ENCODE results near the gene SPC25. TPM values are rescaled to one million over a fixed set of nuclear protein-coding genes. Genes with fewer than 3 reads are reported as not detected.
A peak's percentile ranks its signal among the peaks of the same experiment; 100 is the strongest.

Gene SPC25
- 38.9 and 60.0 TPM in 2 replicates for total RNA-seq (ENCODE audit: low replicate concordance)

- H4K20me1 ChIP-seq (ENCODE audit: low read depth) = no peaks in the 10 kb centered on the region
- Mint-ChIP-seq H3K9me3 (no peaks in the 10 kb centered on the region), H3K36me3 (peaks cover 14% of the 10 kb centered on the region), H3K27me3 (ENCODE audit: insufficient read depth, low read depth) (peaks cover 4% of the 10 kb centered on the region), H3K4me1 (peaks cover 17% of the 10 kb centered on the region), H3K27ac (peak within 1 kb of the TSS; percentile 96), H3K4me3 (peak within 1 kb of the TSS; percentile 99)
- no peaks in the 10 kb centered on the region for H3F3A ChIP-seq (ENCODE audit: low read depth)
- peaks cover 36% of the 10 kb centered on the region for H3K79me2 ChIP-seq (ENCODE audit: low read depth)
- peak within 1 kb of the TSS; percentile 82 for H3K4me3 ChIP-seq
- peaks cover 22% of the 10 kb centered on the region for H3K27me3 ChIP-seq
- no peak within 1 kb of the TSS for H3K27ac ChIP-seq
- TF ChIP-seq CTCF (IDR thresholded peaks at IDR 0.05) (no peak), EZH2 (IDR thresholded peaks at IDR 0.05) (no peak), EZH2phosphoT487 (IDR thresholded peaks at IDR 0.05) (no peak)
- peak; percentile 97 for DNase-seq (ENCODE audit: low spot score)
- peak within 1 kb of the TSS; percentile 78 for H2AFZ ChIP-seq (replicated peaks)
- peaks cover 8% of the 10 kb centered on the region for H3K4me1 ChIP-seq
- peaks cover 5% of the 10 kb centered on the region for H3K36me3 ChIP-seq
- no peaks in the 10 kb centered on the region for H3K9me3 ChIP-seq (ENCODE audit: low read depth)
- peak within 1 kb of the TSS; percentile 95 for H3K4me2 ChIP-seq
- peak within 1 kb of the TSS; percentile 47 for H3K9ac ChIP-seq
These were observed at the start of gene SPC25 for GRCh38 chr2:168890006-168890782. SPC25 (minus strand) TSS chr2:168890430; CDS start chr2:168889519, 911 bp downstream.

GRCh38 chr2:168939918-168940317, 49.7 kb upstream of the SPC25 start:
- Mint-ChIP-seq H3K27ac (no peak overlapping the region), H3K27me3 (ENCODE audit: insufficient read depth, low read depth) (no peaks in the 10 kb centered on the region), H3K4me3 (no peak overlapping the region), H3K36me3 (no peaks in the 10 kb centered on the region), H3K9me3 (no peaks in the 10 kb centered on the region), H3K4me1 (peaks cover 2% of the 10 kb centered on the region)
- no peaks in the 10 kb centered on the region for H3K4me1 ChIP-seq
- H2AFZ ChIP-seq (replicated peaks) = no peak overlapping the region
- H3K4me3 ChIP-seq = no peak overlapping the region
- DNase-seq (ENCODE audit: low spot score) = no peak
- H3K36me3 ChIP-seq = no peaks in the 10 kb centered on the region
- H3K4me2 ChIP-seq = no peak overlapping the region
- no peaks in the 10 kb centered on the region for H4K20me1 ChIP-seq (ENCODE audit: low read depth)
- no peaks in the 10 kb centered on the region for H3K79me2 ChIP-seq (ENCODE audit: low read depth)
- no peak overlapping the region for H3K9ac ChIP-seq
- H3K9me3 ChIP-seq (ENCODE audit: low read depth) = no peaks in the 10 kb centered on the region
- H3F3A ChIP-seq (ENCODE audit: low read depth) = no peaks in the 10 kb centered on the region
- no peak overlapping the region for H3K27ac ChIP-seq
- TF ChIP-seq EZH2phosphoT487 (IDR thresholded peaks at IDR 0.05) (no peak), EZH2 (IDR thresholded peaks at IDR 0.05) (no peak), CTCF (IDR thresholded peaks at IDR 0.05) (no peak)
- no peaks in the 10 kb centered on the region for H3K27me3 ChIP-seq

GRCh38 chr2:168939061-168939460, 48.8 kb upstream of the SPC25 start:
- no peak overlapping the region for H3K27ac ChIP-seq
- peaks cover 5% of the 10 kb centered on the region for H3K4me1 Mint-ChIP-seq
- H3K9me3 ChIP-seq (ENCODE audit: low read depth) = no peaks in the 10 kb centered on the region
- H3K36me3 Mint-ChIP-seq = no peaks in the 10 kb centered on the region
- H3K9ac ChIP-seq = no peak overlapping the region
- H3K27me3 Mint-ChIP-seq (ENCODE audit: insufficient read depth, low read depth) = no peaks in the 10 kb centered on the region
- no peak overlapping the region for H2AFZ ChIP-seq (replicated peaks)
- H3K9me3 Mint-ChIP-seq = no peaks in the 10 kb centered on the region
- no peaks in the 10 kb centered on the region for H3K4me1 ChIP-seq
- H3F3A ChIP-seq (ENCODE audit: low read depth) = no peaks in the 10 kb centered on the region
- H3K4me3 ChIP-seq = no peak overlapping the region
- H4K20me1 ChIP-seq (ENCODE audit: low read depth) = no peaks in the 10 kb centered on the region
- H3K27me3 ChIP-seq = no peaks in the 10 kb centered on the region
- no peak for DNase-seq (ENCODE audit: low spot score)
- no peak overlapping the region for H3K4me2 ChIP-seq
- no peak overlapping the region for H3K4me3 Mint-ChIP-seq
- no peaks in the 10 kb centered on the region for H3K79me2 ChIP-seq (ENCODE audit: low read depth)
- no peaks in the 10 kb centered on the region for H3K36me3 ChIP-seq
- TF ChIP-seq EZH2 (IDR thresholded peaks at IDR 0.05) (no peak), EZH2phosphoT487 (IDR thresholded peaks at IDR 0.05) (no peak), CTCF (IDR thresholded peaks at IDR 0.05) (no peak)
- H3K27ac Mint-ChIP-seq = no peak overlapping the region
